ENCODE measurements around the gene FGF14.

The FGF14 gene

GRCh38 chr13:101917475-101917810 lies 484.4 kb downstream of the FGF14 start:
- TF ChIP-seq CTCF (IDR thresholded peaks at IDR 0.05) (no peak), ZFX (IDR thresholded peaks at IDR 0.05; ENCODE audit: borderline replicate concordance) (no peak)

GRCh38 chr13:101916775-101917474 lies 484.9 kb downstream of the FGF14 start:
- H3K27ac ChIP-seq: no peak overlapping the region
- no peak for TF ChIP-seq CTCF (IDR thresholded peaks at IDR 0.05)
- no peak for TF ChIP-seq ZFX (IDR thresholded peaks at IDR 0.05; ENCODE audit: borderline replicate concordance)

More at GRCh38 chr13:101917475-101917810, 484.4 kb downstream of the FGF14 start:
- no peak overlapping the region for H3K27ac ChIP-seq

- TF ChIP-seq CTCF (IDR thresholded peaks at IDR 0.05) (peak; percentile 72), ZFX (IDR thresholded peaks at IDR 0.05; ENCODE audit: borderline replicate concordance) (no peak)
- H3K27ac ChIP-seq: no peak overlapping the region
Observed at GRCh38 chr13:101916108-101916774, 485.6 kb downstream of the FGF14 start.

GRCh38 chr13:101915755-101916107 lies 486.1 kb downstream of the FGF14 start:
- H3K27ac ChIP-seq: no peak overlapping the region
- no peak for TF ChIP-seq CTCF (IDR thresholded peaks at IDR 0.05)
- no peak for TF ChIP-seq ZFX (IDR thresholded peaks at IDR 0.05; ENCODE audit: borderline replicate concordance)

GRCh38 chr13:101915331-101915730 lies 486.5 kb downstream of the FGF14 start:
- TF ChIP-seq CTCF (IDR thresholded peaks at IDR 0.05) (no peak), ZFX (IDR thresholded peaks at IDR 0.05; ENCODE audit: borderline replicate concordance) (no peak)
- H3K27ac ChIP-seq: no peak overlapping the region

- H3K27ac ChIP-seq: no peak overlapping the region
- TF ChIP-seq CTCF (IDR thresholded peaks at IDR 0.05) (no peak), ZFX (IDR thresholded peaks at IDR 0.05; ENCODE audit: borderline replicate concordance) (no peak)
Observed at GRCh38 chr13:101911752-101912151, 490.1 kb downstream of the FGF14 start.

- TF ChIP-seq ZFX (IDR thresholded peaks at IDR 0.05; ENCODE audit: borderline replicate concordance) (no peak), CTCF (IDR thresholded peaks at IDR 0.05) (no peak)
- no peak overlapping the region for H3K27ac ChIP-seq
Observed at GRCh38 chr13:101903890-101904289, 498.0 kb downstream of the FGF14 start.

All from 22Rv1 (cell line).